GM12891 (cell line): Measurements from ENCODE around the gene VGLL1.

Experiments used
- DNase-seq: peaks from one replicate; pipeline ENCODE4 v3.0.0; 2011; ENCODE audit warnings: low spot score; ENCODE audit not compliant: insufficient read length
- FAIRE-seq: peaks from 2 replicates; lab custom pipeline; 2011; peaks lifted over from hg19 to GRCh38; lab: Jason Lieb, UNC
- PAX5 ChIP-seq: IDR thresholded peaks from 2 replicates; pipeline ENCODE4 v1.6.1; 2011; ENCODE audit warnings: low read length, moderate library complexity, mild to moderate bottlenecking; ENCODE audit not compliant: insufficient read depth, severe bottlenecking
- POLR2A ChIP-seq: IDR thresholded peaks from 2 replicates; pipeline ENCODE4 v1.6.1; 2011; ENCODE audit warnings: low read depth, low read length, control low read depth
- POLR2AphosphoS5 ChIP-seq: IDR thresholded peaks from 2 replicates; pipeline ENCODE4 v1.6.1; 2011; ENCODE audit warnings: low read depth, low read length, control low read depth
- POU2F2 ChIP-seq: IDR thresholded peaks from 2 replicates; pipeline ENCODE4 v1.6.1; 2011; ENCODE audit warnings: low read depth, mild to moderate bottlenecking, control low read depth, low read length, moderate library complexity
- SPI1 ChIP-seq: IDR thresholded peaks from 2 replicates; pipeline ENCODE4 v1.6.1; 2011; ENCODE audit warnings: low read depth, low read length, control low read depth
- TAF1 ChIP-seq: IDR thresholded peaks from 2 replicates; pipeline ENCODE4 v1.6.1; 2011; ENCODE audit warnings: low read depth, low read length, control low read depth

Gene VGLL1

GRCh38 chrX:136546371-136546781 lies 14.4 kb downstream of the VGLL1 start:
- TF ChIP-seq POLR2AphosphoS5, result no peak
- no peak for TF ChIP-seq SPI1
- DNase-seq (no peak), FAIRE-seq (no peak)

- DNase-seq, result no peak
- TF ChIP-seq TAF1 (no peak), POLR2A (no peak), POU2F2 (no peak), SPI1 (no peak), POLR2AphosphoS5 (no peak), PAX5 (no peak)
- no peak for FAIRE-seq
These were observed 17.2 kb downstream of the VGLL1 start for GRCh38 chrX:136549226-136549625.

GRCh38 chrX:136551410-136551809 lies 19.4 kb downstream of the VGLL1 start:
- FAIRE-seq (no peak), DNase-seq (no peak)
- no peak for TF ChIP-seq TAF1

- FAIRE-seq, result no peak
- no peak for DNase-seq
- no peak for TF ChIP-seq TAF1
- no peak for TF ChIP-seq POU2F2
- no peak for TF ChIP-seq SPI1
- TF ChIP-seq PAX5, result no peak
- no peak for TF ChIP-seq POLR2A
- TF ChIP-seq POLR2AphosphoS5, result no peak
These were observed 23.7 kb downstream of the VGLL1 start for GRCh38 chrX:136555694-136556093.

GRCh38 chrX:136572030-136572429 lies 40.0 kb downstream of the VGLL1 start:
- TF ChIP-seq SPI1 (no peak), PAX5 (no peak), POLR2AphosphoS5 (no peak), POLR2A (no peak), TAF1 (no peak)
- no peak for DNase-seq
- no peak for FAIRE-seq

- FAIRE-seq, result no peak
- DNase-seq, result no peak
- no peak for TF ChIP-seq TAF1
- no peak for TF ChIP-seq POLR2A
- no peak for TF ChIP-seq POU2F2
- TF ChIP-seq POLR2AphosphoS5, result no peak
- TF ChIP-seq PAX5, result no peak
- TF ChIP-seq SPI1, result no peak
These were observed 42.5 kb downstream of the VGLL1 start for GRCh38 chrX:136574548-136574947.

GRCh38 chrX:136577552-136577951 lies 45.5 kb downstream of the VGLL1 start:
- DNase-seq (no peak), FAIRE-seq (peak; percentile 93)
- TF ChIP-seq SPI1 (peak; percentile 13; the same call in 1 of the 2 replicates), PAX5 (no peak)

- DNase-seq, result no peak
- FAIRE-seq, result no peak
- no peak for TF ChIP-seq SPI1
- TF ChIP-seq POU2F2, result no peak
- TF ChIP-seq POLR2A, result no peak
- TF ChIP-seq PAX5, result no peak
- TF ChIP-seq POLR2AphosphoS5, result no peak
- TF ChIP-seq TAF1, result no peak
These were observed 48.3 kb downstream of the VGLL1 start for GRCh38 chrX:136580316-136580715.

GRCh38 chrX:136582624-136583023 lies 50.6 kb downstream of the VGLL1 start:
- DNase-seq (no peak), FAIRE-seq (peak; percentile 69)
- TF ChIP-seq TAF1 (no peak), SPI1 (no peak), POU2F2 (no peak), POLR2A (no peak), PAX5 (no peak), POLR2AphosphoS5 (no peak)

GRCh38 chrX:136584545-136584944 lies 52.5 kb downstream of the VGLL1 start:
- DNase-seq, result no peak
- FAIRE-seq, result peak; percentile 5
- TF ChIP-seq POLR2A (no peak), POLR2AphosphoS5 (no peak), PAX5 (no peak), POU2F2 (no peak), SPI1 (no peak), TAF1 (no peak)

- TF ChIP-seq PAX5 (no peak), POLR2AphosphoS5 (no peak), TAF1 (no peak), POU2F2 (no peak), POLR2A (no peak), SPI1 (peak; percentile 36; the same call in 1 of the 2 replicates)
- DNase-seq (no peak), FAIRE-seq (no peak)
These were observed 53.2 kb downstream of the VGLL1 start for GRCh38 chrX:136585262-136585661.
